Loucy (cell line): ENCODE measurements around the gene PHACTR1.

Source experiments
- EZH2phosphoT487 ChIP-seq: fragments of 200-600 bp; IDR thresholded peaks from 2 replicates; pipeline ENCODE4 v1.6.1; 2018; ENCODE audit warnings: antibody characterized with exemption, mild to moderate bottlenecking, moderate library complexity, borderline replicate concordance
- TF ChIP-seq, protein P1 (sequence below): fragments of 200-600 bp; sonication (generic); conservative IDR thresholded peaks from 2 replicates; pipeline ENCODE4 v1.5.1; 2014; ENCODE audit warnings: mild to moderate bottlenecking, antibody characterized with exemption, low read length

DNA sequence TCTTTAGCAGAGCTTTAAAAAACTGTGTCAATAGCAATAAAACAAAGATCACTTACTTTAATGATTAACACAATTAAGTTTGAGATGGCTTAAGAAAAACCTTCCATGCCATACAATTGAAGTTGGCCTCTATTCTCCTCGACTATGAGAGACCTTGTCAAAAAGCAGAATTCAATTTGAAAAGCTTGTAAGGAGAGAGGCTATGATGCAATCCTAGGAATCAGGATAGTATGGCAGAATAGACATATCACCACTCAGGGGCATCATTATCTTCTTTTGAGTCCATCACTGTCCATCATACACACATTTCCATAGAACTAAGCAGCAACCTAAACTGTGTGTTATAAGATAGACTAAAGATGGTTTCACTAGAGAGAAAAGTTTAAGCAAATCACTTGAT lies 594.6 kb downstream of the PHACTR1 start:
- TF ChIP-seq EZH2phosphoT487 = no peak
- TF ChIP-seq, protein P1, sequence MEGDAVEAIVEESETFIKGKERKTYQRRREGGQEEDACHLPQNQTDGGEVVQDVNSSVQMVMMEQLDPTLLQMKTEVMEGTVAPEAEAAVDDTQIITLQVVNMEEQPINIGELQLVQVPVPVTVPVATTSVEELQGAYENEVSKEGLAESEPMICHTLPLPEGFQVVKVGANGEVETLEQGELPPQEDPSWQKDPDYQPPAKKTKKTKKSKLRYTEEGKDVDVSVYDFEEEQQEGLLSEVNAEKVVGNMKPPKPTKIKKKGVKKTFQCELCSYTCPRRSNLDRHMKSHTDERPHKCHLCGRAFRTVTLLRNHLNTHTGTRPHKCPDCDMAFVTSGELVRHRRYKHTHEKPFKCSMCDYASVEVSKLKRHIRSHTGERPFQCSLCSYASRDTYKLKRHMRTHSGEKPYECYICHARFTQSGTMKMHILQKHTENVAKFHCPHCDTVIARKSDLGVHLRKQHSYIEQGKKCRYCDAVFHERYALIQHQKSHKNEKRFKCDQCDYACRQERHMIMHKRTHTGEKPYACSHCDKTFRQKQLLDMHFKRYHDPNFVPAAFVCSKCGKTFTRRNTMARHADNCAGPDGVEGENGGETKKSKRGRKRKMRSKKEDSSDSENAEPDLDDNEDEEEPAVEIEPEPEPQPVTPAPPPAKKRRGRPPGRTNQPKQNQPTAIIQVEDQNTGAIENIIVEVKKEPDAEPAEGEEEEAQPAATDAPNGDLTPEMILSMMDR = no peak
